Right ventricle myocardium superior (tissue), 1 donor: ENCODE measurements around the gene ADGRF3. TPM values are rescaled to one million over a fixed set of nuclear protein-coding genes. Genes with fewer than 3 reads are reported as not detected.
"Not testable (repeated sequence)": the region's sequence is repeated elsewhere in the genome, so short reads cannot be mapped to it uniquely, and the experiment has no call there.

Experiments
- ATAC-seq: fragments of 200-7000 bp; cut with Tn5 transposase; one replicate; pipeline ENCODE4 v1.9.1; 2020; ENCODE audit warnings: mild to moderate bottlenecking; ENCODE audit not compliant: poor library complexity
- DNase-seq: peaks from one replicate; pipeline ENCODE4 v3.0.0-alpha.2; 2020
- intact Hi-C: fragments of 100-400 bp; cut with DNase I; formaldehyde crosslinking; loops from one replicate; pipeline ENCODE4 v1.11.2; 2022
- total RNA-seq: library from RNA; stranded (reverse); fragmentation: NEBNext Ultra II Directional; extraction: Animal tissue kit (Norgen Biotek cat#: 25700); gene quantifications from one replicate; pipeline ENCODE4 v1.2.1, GENCODE V29; 2021
- donor health status: DM: no; HTN: yes; CAD: no; lungs with severe emphysema.

ADGRF3 gene
- total RNA-seq, 1 donor from 2014 or later = 0.56 TPM

- ATAC-seq (no peak), DNase-seq (no peak)
- intact Hi-C loops = loop anchor here (5.0 kb wide), 1 partner anchor 89 kb away; no protein-coding TSS in a partner anchor
Measured at GRCh38 chr2:26325851-26326250, 20.7 kb downstream of the ADGRF3 start.

- intact Hi-C loops = loop anchor here (5.0 kb wide), 1 partner anchor 88 kb away; no protein-coding TSS in a partner anchor
- no peak for ATAC-seq
- no peak for DNase-seq
Measured at GRCh38 chr2:26324903-26325302, 21.7 kb downstream of the ADGRF3 start.

- ATAC-seq, DNase-seq, intact Hi-C loops: not testable (repeated sequence)
Measured at GRCh38 chr2:26324479-26324878, 22.1 kb downstream of the ADGRF3 start.

- intact Hi-C loops = no loop called here
- ATAC-seq = no peak
Measured at GRCh38 chr2:26318950-26319349, 27.6 kb downstream of the ADGRF3 start.

GRCh38 chr2:26317377-26318105 is 29.0 kb downstream of the ADGRF3 start:
- DNase-seq = no peak
- ATAC-seq = no peak
- intact Hi-C loops = no loop called here

More at GRCh38 chr2:26318950-26319349, 27.6 kb downstream of the ADGRF3 start:
- no peak for DNase-seq

GRCh38 chr2:26316845-26317244 is 29.7 kb downstream of the ADGRF3 start:
- DNase-seq (no peak), ATAC-seq (no peak)
- intact Hi-C loops = no loop called here

GRCh38 chr2:26316041-26316440 is 30.5 kb downstream of the ADGRF3 start:
- ATAC-seq = no peak
- DNase-seq = no peak
- intact Hi-C loops = no loop called here

GRCh38 chr2:26314243-26314642 is 32.3 kb downstream of the ADGRF3 start:
- no peak for ATAC-seq
- intact Hi-C loops = no loop called here
- no peak for DNase-seq

- no peak for ATAC-seq
- intact Hi-C loops = no loop called here
- no peak for DNase-seq
Measured at GRCh38 chr2:26313446-26313845, 33.1 kb downstream of the ADGRF3 start.

GRCh38 chr2:26312471-26312870 is 34.1 kb downstream of the ADGRF3 start:
- intact Hi-C loops = no loop called here
- no peak for DNase-seq
- ATAC-seq = no peak

- ATAC-seq = no peak
- no peak for DNase-seq
- intact Hi-C loops = no loop called here
Measured at GRCh38 chr2:26309921-26310320, 36.7 kb downstream of the ADGRF3 start.

GRCh38 chr2:26305540-26305939 is 41.0 kb downstream of the ADGRF3 start:
- ATAC-seq = no peak
- intact Hi-C loops = no loop called here
- no peak for DNase-seq

- intact Hi-C loops, ATAC-seq, DNase-seq: not testable (repeated sequence)
Measured at GRCh38 chr2:26305094-26305493, 41.5 kb downstream of the ADGRF3 start.

GRCh38 chr2:26302846-26303245 is 43.7 kb downstream of the ADGRF3 start:
- ATAC-seq (peak; percentile 26), DNase-seq (peak; percentile 62)
- intact Hi-C loops = no loop called here

- intact Hi-C loops = no loop called here
- no peak for ATAC-seq
Measured at GRCh38 chr2:26300234-26300925, 46.2 kb downstream of the ADGRF3 start.

GRCh38 chr2:26299471-26300101 is 47.0 kb downstream of the ADGRF3 start:
- intact Hi-C loops = no loop called here
- ATAC-seq = peak; percentile 53
- DNase-seq = no peak

More at GRCh38 chr2:26300234-26300925, 46.2 kb downstream of the ADGRF3 start:
- no peak for DNase-seq

- intact Hi-C loops = no loop called here
- DNase-seq (peak; percentile 48), ATAC-seq (peak; percentile 67)
Measured at GRCh38 chr2:26298638-26299393, 47.8 kb downstream of the ADGRF3 start.

GRCh38 chr2:26298286-26298637 is 48.3 kb downstream of the ADGRF3 start:
- ATAC-seq (no peak), DNase-seq (no peak)
- intact Hi-C loops = no loop called here

- intact Hi-C loops = no loop called here
- no peak for ATAC-seq
Measured at GRCh38 chr2:26297061-26297460, 49.5 kb downstream of the ADGRF3 start.

More at GRCh38 chr2:26297061-26297460, 49.5 kb downstream of the ADGRF3 start:
- DNase-seq = no peak
